Measurements from ENCODE around the gene MAD2L2.

GRCh38 chr1:11703357-11704193, 22.6 kb upstream of the MAD2L2 start:
- TF ChIP-seq, protein P1, sequence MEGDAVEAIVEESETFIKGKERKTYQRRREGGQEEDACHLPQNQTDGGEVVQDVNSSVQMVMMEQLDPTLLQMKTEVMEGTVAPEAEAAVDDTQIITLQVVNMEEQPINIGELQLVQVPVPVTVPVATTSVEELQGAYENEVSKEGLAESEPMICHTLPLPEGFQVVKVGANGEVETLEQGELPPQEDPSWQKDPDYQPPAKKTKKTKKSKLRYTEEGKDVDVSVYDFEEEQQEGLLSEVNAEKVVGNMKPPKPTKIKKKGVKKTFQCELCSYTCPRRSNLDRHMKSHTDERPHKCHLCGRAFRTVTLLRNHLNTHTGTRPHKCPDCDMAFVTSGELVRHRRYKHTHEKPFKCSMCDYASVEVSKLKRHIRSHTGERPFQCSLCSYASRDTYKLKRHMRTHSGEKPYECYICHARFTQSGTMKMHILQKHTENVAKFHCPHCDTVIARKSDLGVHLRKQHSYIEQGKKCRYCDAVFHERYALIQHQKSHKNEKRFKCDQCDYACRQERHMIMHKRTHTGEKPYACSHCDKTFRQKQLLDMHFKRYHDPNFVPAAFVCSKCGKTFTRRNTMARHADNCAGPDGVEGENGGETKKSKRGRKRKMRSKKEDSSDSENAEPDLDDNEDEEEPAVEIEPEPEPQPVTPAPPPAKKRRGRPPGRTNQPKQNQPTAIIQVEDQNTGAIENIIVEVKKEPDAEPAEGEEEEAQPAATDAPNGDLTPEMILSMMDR (IDR thresholded peaks at IDR 0.05; ENCODE audit: insufficient read depth, low read depth, low read length) = no peak
- no peak for TF ChIP-seq EZH2 (IDR thresholded peaks at IDR 0.05; ENCODE audit: insufficient read depth, low read length)
